Osteoblast (primary cell): Measurements from ENCODE around the gene PAWR. TPM values are rescaled to one million over a fixed set of nuclear protein-coding genes. Genes with fewer than 3 reads are reported as not detected.

Experiments
- DNase-seq: peaks from one replicate; pipeline ENCODE4 v3.0.0; 2011; ENCODE audit warnings: low spot score, mixed read lengths; ENCODE audit not compliant: insufficient read length; ENCODE audit errors: missing footprints
- H2AFZ ChIP-seq: 2 replicates; pipeline ENCODE4 v1.6.0; 2011; ENCODE audit warnings: mild to moderate bottlenecking, low read length
- H3K27ac ChIP-seq: 2 replicates; pipeline ENCODE4 v1.5.1; 2011; ENCODE audit warnings: mild to moderate bottlenecking, low read depth, low read length, moderate library complexity
- H3K27me3 ChIP-seq: 2 replicates; pipeline ENCODE4 v1.6.0; 2012; ENCODE audit warnings: mild to moderate bottlenecking, control low read depth, inconsistent platforms, low read length, moderate library complexity; ENCODE audit not compliant: insufficient read depth
- H3K36me3 ChIP-seq: 2 replicates; pipeline ENCODE4 v1.5.1; 2011; ENCODE audit warnings: mild to moderate bottlenecking, low read length, control low read depth, moderate library complexity; ENCODE audit not compliant: insufficient read depth
- H3K4me1 ChIP-seq: 2 replicates; pipeline ENCODE4 v1.5.1; 2011; ENCODE audit warnings: mild to moderate bottlenecking, low read length, control low read depth, moderate library complexity; ENCODE audit not compliant: insufficient read depth
- H3K4me2 ChIP-seq: 2 replicates; pipeline ENCODE4 v1.6.0; 2011; ENCODE audit warnings: mild to moderate bottlenecking, low read length; ENCODE audit not compliant: insufficient read depth
- H3K4me3 ChIP-seq: fragments of 200-600 bp; sonication (generic); 3 replicates; pipeline ENCODE4 v1.5.1; 2012; ENCODE audit warnings: mild to moderate bottlenecking, low read length, inconsistent platforms; ENCODE audit not compliant: insufficient read depth
- H3K79me2 ChIP-seq: 2 replicates; pipeline ENCODE4 v1.6.0; 2012; ENCODE audit warnings: mild to moderate bottlenecking, low read length, control low read depth, inconsistent platforms; ENCODE audit not compliant: insufficient read depth
- H3K9me3 ChIP-seq: 2 replicates; pipeline ENCODE4 v1.5.1; 2011; ENCODE audit warnings: low read depth, low read length, control low read depth
- H4K20me1 ChIP-seq: 2 replicates; pipeline ENCODE4 v1.6.0; 2012; ENCODE audit warnings: mild to moderate bottlenecking, low read length, control low read depth; ENCODE audit not compliant: insufficient read depth
- total RNA-seq: library from RNA; depleted of rRNA; stranded (reverse); fragments of >200 nt; gene quantifications from 2 replicates; pipeline ENCODE4 v1.2.3, GENCODE V29; 2012
- TF ChIP-seq, protein P1 (sequence below): IDR thresholded peaks from 2 replicates; pipeline ENCODE4 v1.5.1; 2011; ENCODE audit warnings: mild to moderate bottlenecking, low read depth, low read length, moderate library complexity; ENCODE audit errors: extremely low read depth

Gene PAWR
- total RNA-seq, 1 donor, result 78.5 TPM

- Histone ChIP-seq H3K27ac (peak overlapping the region; percentile 96), H3K4me3 (peak overlapping the region; percentile 73), H3K4me1 (peaks cover 48% of the 10 kb centered on the region), H3K9me3 (no peaks in the 10 kb centered on the region), H3K79me2 (peaks cover 58% of the 10 kb centered on the region), H3K27me3 (no peaks in the 10 kb centered on the region), H4K20me1 (peaks cover 31% of the 10 kb centered on the region), H3K36me3 (no peaks in the 10 kb centered on the region), H3K4me2 (peak overlapping the region; percentile 79), H2AFZ (peak overlapping the region; percentile 16)
- TF ChIP-seq, protein P1, sequence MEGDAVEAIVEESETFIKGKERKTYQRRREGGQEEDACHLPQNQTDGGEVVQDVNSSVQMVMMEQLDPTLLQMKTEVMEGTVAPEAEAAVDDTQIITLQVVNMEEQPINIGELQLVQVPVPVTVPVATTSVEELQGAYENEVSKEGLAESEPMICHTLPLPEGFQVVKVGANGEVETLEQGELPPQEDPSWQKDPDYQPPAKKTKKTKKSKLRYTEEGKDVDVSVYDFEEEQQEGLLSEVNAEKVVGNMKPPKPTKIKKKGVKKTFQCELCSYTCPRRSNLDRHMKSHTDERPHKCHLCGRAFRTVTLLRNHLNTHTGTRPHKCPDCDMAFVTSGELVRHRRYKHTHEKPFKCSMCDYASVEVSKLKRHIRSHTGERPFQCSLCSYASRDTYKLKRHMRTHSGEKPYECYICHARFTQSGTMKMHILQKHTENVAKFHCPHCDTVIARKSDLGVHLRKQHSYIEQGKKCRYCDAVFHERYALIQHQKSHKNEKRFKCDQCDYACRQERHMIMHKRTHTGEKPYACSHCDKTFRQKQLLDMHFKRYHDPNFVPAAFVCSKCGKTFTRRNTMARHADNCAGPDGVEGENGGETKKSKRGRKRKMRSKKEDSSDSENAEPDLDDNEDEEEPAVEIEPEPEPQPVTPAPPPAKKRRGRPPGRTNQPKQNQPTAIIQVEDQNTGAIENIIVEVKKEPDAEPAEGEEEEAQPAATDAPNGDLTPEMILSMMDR, result no peak
- DNase-seq, result peak; percentile 86
Measured at GRCh38 chr12:79689477-79690141, 1.2 kb downstream of the PAWR start.

- Histone ChIP-seq H2AFZ (peak overlapping the region; percentile 16), H3K4me1 (peaks cover 49% of the 10 kb centered on the region), H4K20me1 (peaks cover 36% of the 10 kb centered on the region), H3K27ac (peak overlapping the region; percentile 55), H3K4me2 (peak overlapping the region; percentile 79), H3K9me3 (no peaks in the 10 kb centered on the region), H3K79me2 (peaks cover 63% of the 10 kb centered on the region), H3K27me3 (no peaks in the 10 kb centered on the region), H3K4me3 (peak overlapping the region; percentile 73), H3K36me3 (no peaks in the 10 kb centered on the region)
- TF ChIP-seq, protein P1, result no peak
- peak; percentile 48 for DNase-seq
Measured at GRCh38 chr12:79689061-79689476, 1.7 kb downstream of the PAWR start.

DNA sequence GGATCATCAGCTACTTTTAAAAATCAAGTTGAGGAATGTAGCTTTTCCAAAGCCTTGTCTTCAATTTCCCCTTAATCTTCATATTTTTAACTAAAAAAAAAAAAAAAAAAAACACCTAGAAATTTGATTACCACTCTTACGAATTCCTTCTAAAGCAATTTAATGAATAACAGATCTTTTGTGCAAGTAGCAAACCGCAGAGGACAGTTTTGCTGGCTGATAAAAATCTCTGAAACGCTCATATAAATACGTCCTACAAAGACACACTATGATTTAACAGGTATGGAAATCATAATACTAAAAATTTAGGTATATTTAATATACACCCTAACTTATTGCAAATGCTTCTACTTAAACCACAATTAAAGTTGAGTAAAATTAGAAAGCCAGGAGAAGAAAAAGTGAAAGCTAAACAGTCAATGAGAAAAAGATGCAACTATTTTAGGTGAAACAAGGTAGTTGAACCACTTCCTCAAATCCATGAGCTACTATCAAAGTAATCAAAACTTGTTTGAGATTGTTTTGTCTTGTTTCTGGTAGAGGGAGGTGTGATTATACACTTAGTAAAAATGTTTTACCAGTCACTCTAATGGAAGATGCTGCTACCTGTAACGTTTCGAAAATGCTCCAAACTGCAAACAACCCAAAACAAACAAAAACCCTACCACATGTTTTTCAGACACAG is 2.2 kb downstream of the PAWR start:
- no peak overlapping the region for H2AFZ ChIP-seq

More for the DNA sequence above, 2.2 kb downstream of the PAWR start:
- DNase-seq, result no peak
- H3K36me3 ChIP-seq, result no peaks in the 10 kb centered on the region
- no peaks in the 10 kb centered on the region for H3K9me3 ChIP-seq
- no peaks in the 10 kb centered on the region for H3K27me3 ChIP-seq
- H3K4me3 ChIP-seq, result peak overlapping the region; percentile 73
- peak overlapping the region; percentile 79 for H3K4me2 ChIP-seq
- H3K27ac ChIP-seq, result peak overlapping the region; percentile 55
- peaks cover 37% of the 10 kb centered on the region for H4K20me1 ChIP-seq
- peaks cover 69% of the 10 kb centered on the region for H3K79me2 ChIP-seq
- TF ChIP-seq, protein P1, result no peak
- H3K4me1 ChIP-seq, result peaks cover 49% of the 10 kb centered on the region
